ENCODE measurements around the gene TRUB2.

Gene TRUB2

GRCh38 chr9:128362774-128363173 is 40.5 kb upstream of the TRUB2 start:
- no peak for DNase-seq (ENCODE audit: low read depth)
- H3K4me3 ChIP-seq (ENCODE audit: low read depth, low read length) = no peak overlapping the region
- TF ChIP-seq CTCF (conservative IDR thresholded peaks at IDR 0.05; ENCODE audit: low read depth, low read length) = no peak

GRCh38 chr9:128361986-128362646 is 39.9 kb upstream of the TRUB2 start:
- TF ChIP-seq CTCF (conservative IDR thresholded peaks at IDR 0.05; ENCODE audit: low read depth, low read length) = peak; percentile 88
- peak; percentile 86 for DNase-seq (ENCODE audit: low read depth)
- peak overlapping the region; percentile 65 for H3K4me3 ChIP-seq (ENCODE audit: low read depth, low read length)

GRCh38 chr9:128361296-128361985 is 39.2 kb upstream of the TRUB2 start:
- DNase-seq (ENCODE audit: low read depth) = no peak
- TF ChIP-seq CTCF (conservative IDR thresholded peaks at IDR 0.05; ENCODE audit: low read depth, low read length) = no peak
- H3K4me3 ChIP-seq (ENCODE audit: low read depth, low read length) = peak overlapping the region; percentile 65

- no peak for DNase-seq (ENCODE audit: low read depth)
These were observed 38.6 kb upstream of the TRUB2 start for GRCh38 chr9:128360826-128361225.

GRCh38 chr9:128358861-128359260 is 36.6 kb upstream of the TRUB2 start:
- no peak overlapping the region for H3K4me3 ChIP-seq (ENCODE audit: low read depth, low read length)
- TF ChIP-seq CTCF (conservative IDR thresholded peaks at IDR 0.05; ENCODE audit: low read depth, low read length) = no peak
- DNase-seq (ENCODE audit: low read depth) = no peak

More at GRCh38 chr9:128360826-128361225, 38.6 kb upstream of the TRUB2 start:
- TF ChIP-seq CTCF (conservative IDR thresholded peaks at IDR 0.05; ENCODE audit: low read depth, low read length) = no peak
- no peak overlapping the region for H3K4me3 ChIP-seq (ENCODE audit: low read depth, low read length)

- no peak for DNase-seq (ENCODE audit: low read depth)
- TF ChIP-seq CTCF (conservative IDR thresholded peaks at IDR 0.05; ENCODE audit: low read depth, low read length) = no peak
- H3K4me3 ChIP-seq (ENCODE audit: low read depth, low read length) = no peak overlapping the region
These were observed 35.8 kb upstream of the TRUB2 start for GRCh38 chr9:128358090-128358489.

- no peak overlapping the region for H3K4me3 ChIP-seq (ENCODE audit: low read depth, low read length)
- DNase-seq (ENCODE audit: low read depth) = no peak
- TF ChIP-seq CTCF (conservative IDR thresholded peaks at IDR 0.05; ENCODE audit: low read depth, low read length) = no peak
These were observed 33.2 kb upstream of the TRUB2 start for GRCh38 chr9:128355451-128355850.
